ENCODE measurements around the gene HINFP. TPM values are rescaled to one million over a fixed set of nuclear protein-coding genes. Genes with fewer than 3 reads are reported as not detected.

HINFP gene
- total RNA-seq, 3 donors from 2014 or later: 17.9 to 29.6 (median 29.2) TPM

- intact Hi-C loops (cut with DNase I; ENCODE audit: low total_unique reads): no loop called here
- Histone ChIP-seq H3K27ac (no peak overlapping the region), H3K36me3 (peaks cover 4% of the 10 kb centered on the region), H3K27me3 (no peaks in the 10 kb centered on the region), H3K4me3 (no peak overlapping the region), H3K4me1 (peaks cover 0 to 4% of the 10 kb centered on the region in 2 donors), H3K9me3 (no peaks in the 10 kb centered on the region)
- DNase-seq (ENCODE audit: low spot score in 2 of 2): no peak
- TF ChIP-seq CTCF (IDR thresholded peaks at IDR 0.05): no peak
Measured at GRCh38 chr11:119109843-119110242, 11.5 kb upstream of the HINFP start.

GRCh38 chr11:119110439-119110838 is 10.9 kb upstream of the HINFP start:
- DNase-seq (ENCODE audit: low spot score in 2 of 2): no peak
- H3K4me3 ChIP-seq: no peak overlapping the region
- TF ChIP-seq CTCF (IDR thresholded peaks at IDR 0.05) (no peak), POLR2AphosphoS5 (IDR thresholded peaks at IDR 0.05) (no peak), POLR2A (IDR thresholded peaks at IDR 0.05) (no peak)
- no peaks in the 10 kb centered on the region for H3K9me3 ChIP-seq
- H3K27me3 ChIP-seq: no peaks in the 10 kb centered on the region
- intact Hi-C loops (cut with DNase I; ENCODE audit: low total_unique reads): no loop called here
- no peak overlapping the region for H3K27ac ChIP-seq
- H3K4me1 ChIP-seq: peaks cover 0 to 4% of the 10 kb centered on the region in 2 donors
- peaks cover 4% of the 10 kb centered on the region for H3K36me3 ChIP-seq

GRCh38 chr11:119111361-119111925 is 9.9 kb upstream of the HINFP start:
- intact Hi-C loops (cut with DNase I; ENCODE audit: low total_unique reads): no loop called here

GRCh38 chr11:119112314-119113020 is 8.9 kb upstream of the HINFP start:
- no peak for TF ChIP-seq CTCF (IDR thresholded peaks at IDR 0.05)
- TF ChIP-seq POLR2AphosphoS5 (IDR thresholded peaks at IDR 0.05): no peak
- TF ChIP-seq POLR2A (IDR thresholded peaks at IDR 0.05): no peak
- H3K36me3 ChIP-seq: peaks cover 4% of the 10 kb centered on the region
- peaks cover 0 to 4% of the 10 kb centered on the region in 2 donors for H3K4me1 ChIP-seq
- H3K9me3 ChIP-seq: no peaks in the 10 kb centered on the region
- no peak for DNase-seq (ENCODE audit: low spot score in 2 of 2)
- intact Hi-C loops (cut with DNase I; ENCODE audit: low total_unique reads): no loop called here
- H3K4me3 ChIP-seq: no peak overlapping the region
- no peak overlapping the region for H3K27ac ChIP-seq
- no peaks in the 10 kb centered on the region for H3K27me3 ChIP-seq

More at GRCh38 chr11:119111361-119111925, 9.9 kb upstream of the HINFP start:
- H3K27ac ChIP-seq: no peak overlapping the region
- no peaks in the 10 kb centered on the region for H3K9me3 ChIP-seq
- H3K36me3 ChIP-seq: peaks cover 4% of the 10 kb centered on the region
- H3K4me3 ChIP-seq: no peak overlapping the region
- H3K27me3 ChIP-seq: no peaks in the 10 kb centered on the region
- TF ChIP-seq CTCF (IDR thresholded peaks at IDR 0.05) (no peak), POLR2AphosphoS5 (IDR thresholded peaks at IDR 0.05) (no peak), POLR2A (IDR thresholded peaks at IDR 0.05) (no peak)
- no peak for DNase-seq (ENCODE audit: low spot score in 2 of 2)
- H3K4me1 ChIP-seq: peaks cover 0 to 4% of the 10 kb centered on the region in 2 donors

- intact Hi-C loops (cut with DNase I; ENCODE audit: low total_unique reads): no loop called here
- peaks cover 4% of the 10 kb centered on the region for H3K36me3 ChIP-seq
- no peak for DNase-seq (ENCODE audit: low spot score in 2 of 2)
Measured at GRCh38 chr11:119113716-119114115, 7.7 kb upstream of the HINFP start.

More at GRCh38 chr11:119113716-119114115, 7.7 kb upstream of the HINFP start:
- H3K9me3 ChIP-seq: no peaks in the 10 kb centered on the region
- H3K4me1 ChIP-seq: no peaks in the 10 kb centered on the region
- H3K4me3 ChIP-seq: no peak overlapping the region
- H3K27ac ChIP-seq: no peak overlapping the region
- TF ChIP-seq CTCF (IDR thresholded peaks at IDR 0.05): no peak
- no peaks in the 10 kb centered on the region for H3K27me3 ChIP-seq

All from breast epithelium (tissue), 4 donors.